Gastrocnemius medialis (tissue), 4 donors: Measurements from ENCODE around the gene SRM. TPM values are rescaled to one million over a fixed set of nuclear protein-coding genes. Genes with fewer than 3 reads are reported as not detected.
"Not testable (repeated sequence)": the region's sequence is repeated elsewhere in the genome, so short reads cannot be mapped to it uniquely, and the experiment has no call there.

ENCODE experiments used
- ATAC-seq, 2 donors: fragments of 150-250 bp; one replicate each; pipeline ENCODE4 v1.9.1; 2016
- DNase-seq, 2 donors: peaks; one replicate each; pipeline ENCODE4 v3.0.0-alpha.2; 2019
- H3K27ac ChIP-seq, 4 donors: fragments of 200-600 bp; sonication (generic); 1 replicate in 1 of 4; 2 replicates in 3 of 4; pipeline ENCODE4 v1.5.1; 2016 to 2018; ENCODE audit warnings: mild to moderate bottlenecking in 2 of 4, moderate library complexity in 1 of 4
- H3K27me3 ChIP-seq, 3 donors: fragments of 200-600 bp; sonication (generic) in 2 of 3; 1 replicate in 1 of 3; 2 replicates in 2 of 3; pipeline versions ENCODE4 v1.5.1 to v1.6.0; 2016 to 2019; ENCODE audit warnings: mild to moderate bottlenecking in 1 of 3, moderate library complexity in 1 of 3
- H3K36me3 ChIP-seq, 2 donors: fragments of 200-600 bp; sonication (generic) in 1 of 2; one replicate each; pipeline ENCODE4 v1.5.1; 2017 to 2018
- H3K4me1 ChIP-seq, 2 donors: fragments of 200-600 bp; sonication (generic) in 1 of 2; one replicate each; pipeline ENCODE4 v1.5.1; 2016 to 2017; ENCODE audit warnings: mild to moderate bottlenecking in 2 of 2
- H3K4me3 ChIP-seq, 4 donors: fragments of 200-600 bp; sonication (generic) in 3 of 4; 1 replicate in 1 of 4; 2 replicates in 3 of 4; pipeline ENCODE4 v1.5.1; 2016 to 2019; ENCODE audit warnings: mild to moderate bottlenecking in 2 of 4
- H3K9me3 ChIP-seq, 3 donors: fragments of 200-600 bp; sonication (generic) in 2 of 3; 1 replicate in 1 of 3; 2 replicates in 2 of 3; pipeline ENCODE4 v1.5.1; 2016 to 2019
- POLR2A ChIP-seq, 2 donors: fragments of 450-650 bp; IDR thresholded peaks; one replicate each; pipeline ENCODE4 v1.6.1; 2017; ENCODE audit warnings: antibody characterized with exemption in 2 of 2, mild to moderate bottlenecking in 2 of 2, moderate library complexity in 2 of 2
- in situ Hi-C, 4 donors: fragments of 200-750 bp; cut with MboI; loops; one replicate each; pipeline versions ENCODE4 v1.15.0 to v1.8.0; 2017; ENCODE audit warnings: low sequenced_read_pairs in 4 of 4
- intact Hi-C: fragments of 100-400 bp; cut with DNase I; formaldehyde crosslinking; loops from one replicate; pipeline ENCODE4 v1.15.1; 2023; ENCODE audit warnings: low total_unique reads
- total RNA-seq, 4 donors: library from RNA; depleted of rRNA; stranded (reverse); fragments of >200 nt; gene quantifications; one replicate each; pipeline versions ENCODE4 v1.1.0 to v1.2.3, GENCODE V29; 2016
- TF ChIP-seq, protein P1 (sequence below), 5 experiments: fragments of 450-650 bp in 3 of 5; fragments of 200-600 bp in 2 of 5; sonication (generic) in 2 of 5; IDR thresholded peaks in 4 of 5; conservative IDR thresholded peaks in 1 of 5; 1 replicate in 4 of 5; 2 replicates in 1 of 5; pipeline ENCODE4 v1.5.1; 2016 to 2019; ENCODE audit warnings: antibody characterized with exemption in 5 of 5, mild to moderate bottlenecking in 3 of 5, moderate library complexity in 3 of 5

SRM gene
- total RNA-seq, 4 donors from 2014 or later, result 32.1 to 80.3 (median 48.3) TPM

DNA sequence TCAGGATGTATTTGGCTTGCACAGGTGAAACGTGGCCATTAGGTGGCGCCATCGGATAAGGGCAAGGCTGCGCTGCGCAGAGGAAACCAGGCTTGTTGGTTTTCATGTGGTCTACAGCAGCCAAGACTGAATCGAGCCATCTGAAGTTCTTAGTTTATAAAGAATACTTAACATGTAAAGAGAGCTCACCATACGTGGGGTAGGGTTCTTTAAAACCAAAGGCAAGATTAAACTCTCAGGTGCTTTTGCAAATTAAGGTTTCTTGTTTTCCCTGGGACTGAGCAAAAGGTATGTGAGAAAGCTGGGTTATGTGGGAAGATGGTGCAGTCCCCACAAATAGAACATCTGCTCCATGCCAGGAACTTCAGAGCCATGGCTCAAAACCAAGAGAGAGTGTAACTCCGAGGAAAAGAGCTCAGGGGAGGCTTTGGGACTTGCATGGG is 22.1 kb downstream of the SRM start:
- H3K4me1 ChIP-seq, result peaks cover 8 to 10% of the 10 kb centered on the region in 2 donors
- no peak for TF ChIP-seq POLR2A (IDR thresholded peaks at IDR 0.05)
- TF ChIP-seq, protein P1, sequence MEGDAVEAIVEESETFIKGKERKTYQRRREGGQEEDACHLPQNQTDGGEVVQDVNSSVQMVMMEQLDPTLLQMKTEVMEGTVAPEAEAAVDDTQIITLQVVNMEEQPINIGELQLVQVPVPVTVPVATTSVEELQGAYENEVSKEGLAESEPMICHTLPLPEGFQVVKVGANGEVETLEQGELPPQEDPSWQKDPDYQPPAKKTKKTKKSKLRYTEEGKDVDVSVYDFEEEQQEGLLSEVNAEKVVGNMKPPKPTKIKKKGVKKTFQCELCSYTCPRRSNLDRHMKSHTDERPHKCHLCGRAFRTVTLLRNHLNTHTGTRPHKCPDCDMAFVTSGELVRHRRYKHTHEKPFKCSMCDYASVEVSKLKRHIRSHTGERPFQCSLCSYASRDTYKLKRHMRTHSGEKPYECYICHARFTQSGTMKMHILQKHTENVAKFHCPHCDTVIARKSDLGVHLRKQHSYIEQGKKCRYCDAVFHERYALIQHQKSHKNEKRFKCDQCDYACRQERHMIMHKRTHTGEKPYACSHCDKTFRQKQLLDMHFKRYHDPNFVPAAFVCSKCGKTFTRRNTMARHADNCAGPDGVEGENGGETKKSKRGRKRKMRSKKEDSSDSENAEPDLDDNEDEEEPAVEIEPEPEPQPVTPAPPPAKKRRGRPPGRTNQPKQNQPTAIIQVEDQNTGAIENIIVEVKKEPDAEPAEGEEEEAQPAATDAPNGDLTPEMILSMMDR (IDR thresholded peaks at IDR 0.05 in 4 of 5, conservative IDR thresholded peaks at IDR 0.05 in 1 of 5), result peak; percentile 86 to 98 (median 94)
- in situ Hi-C loops, result loop anchor here (5.0 to 25.0 kb wide), 3 partner anchors 600 to 607 kb away; no protein-coding TSS in a partner anchor
- no peaks in the 10 kb centered on the region for H3K9me3 ChIP-seq
- intact Hi-C loops, result loop anchor here (1.0 to 2.0 kb wide), 3 partner anchors 23 to 605 kb away; partner anchors contain the start of genes EXOSC10 and SRM
- H3K36me3 ChIP-seq, result no peaks in the 10 kb centered on the region
- ATAC-seq (peak; percentile 93), DNase-seq (peak; percentile 71 to 80)
- H3K27ac ChIP-seq, result peak overlapping the region in 2 of 4 donors; percentile 30 to 56
- no peaks in the 10 kb centered on the region for H3K27me3 ChIP-seq
- peak overlapping the region in 1 of 4 donors; percentile 31 for H3K4me3 ChIP-seq

GRCh38 chr1:11037019-11037739 is 22.6 kb downstream of the SRM start:
- ATAC-seq, H3K36me3 ChIP-seq: not testable (repeated sequence)
- in situ Hi-C loops, result loop anchor here (5.0 to 25.0 kb wide), 3 partner anchors 600 to 608 kb away; no protein-coding TSS in a partner anchor

DNA sequence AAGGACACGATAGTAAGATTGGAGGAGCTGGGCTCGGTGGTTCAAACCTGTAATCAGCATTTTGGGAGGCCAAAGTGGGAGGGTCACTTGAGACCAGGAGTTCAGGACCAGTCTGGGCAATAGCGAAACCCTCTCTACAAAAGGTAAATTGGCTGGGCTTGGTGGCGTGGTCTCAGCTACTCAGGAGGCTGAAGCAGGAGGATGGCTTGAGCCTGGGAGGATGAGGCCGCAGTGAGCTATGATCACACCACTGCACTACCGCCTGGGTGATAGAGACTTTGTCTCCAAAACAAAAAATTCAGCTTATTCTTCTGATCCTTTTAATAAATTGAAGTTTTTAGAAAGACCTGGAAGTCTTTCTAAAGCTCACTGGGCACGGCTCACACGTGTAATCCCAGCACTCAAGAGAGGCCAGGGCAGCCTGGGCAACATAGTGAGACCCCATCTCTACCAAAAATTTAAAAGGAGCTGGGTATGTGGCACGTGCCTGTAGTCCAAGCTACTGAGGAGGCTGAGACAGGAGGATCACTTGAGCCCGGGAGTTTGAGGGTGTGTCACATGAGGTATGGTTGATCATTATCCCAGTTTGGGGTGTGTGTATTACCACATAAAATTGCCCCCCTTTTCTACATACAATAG is 28.1 kb downstream of the SRM start:
- ATAC-seq, result peak in 1 of 2 donors; percentile 32
- H3K36me3 ChIP-seq, result peaks cover 0 to 20% of the 10 kb centered on the region in 2 donors
- H3K27ac ChIP-seq, result no peak overlapping the region
- in situ Hi-C loops (loop anchor here in 3 of 4 donors (10.0 to 25.0 kb wide), 2 partner anchors 606 to 613 kb away; no protein-coding TSS in a partner anchor), intact Hi-C loops (no loop called here)
- TF ChIP-seq POLR2A (IDR thresholded peaks at IDR 0.05), result no peak
- TF ChIP-seq, protein P1 (IDR thresholded peaks at IDR 0.05 in 4 of 5, conservative IDR thresholded peaks at IDR 0.05 in 1 of 5), result no peak
- no peak overlapping the region for H3K4me3 ChIP-seq
- H3K4me1 ChIP-seq, result no peaks in the 10 kb centered on the region
- DNase-seq, result no peak
- no peaks in the 10 kb centered on the region for H3K9me3 ChIP-seq
- no peaks in the 10 kb centered on the region for H3K27me3 ChIP-seq

More at GRCh38 chr1:11037019-11037739, 22.6 kb downstream of the SRM start:
- not testable (repeated sequence) for DNase-seq, H3K27me3 ChIP-seq, H3K9me3 ChIP-seq, H3K4me3 ChIP-seq, H3K27ac ChIP-seq
- intact Hi-C loops, result loop anchor here (1.0 kb wide), 1 partner anchor 605 kb away; no protein-coding TSS in a partner anchor
- peaks cover 8 to 10% of the 10 kb centered on the region in 2 donors for H3K4me1 ChIP-seq

- TF ChIP-seq, protein P1 (IDR thresholded peaks at IDR 0.05 in 4 of 5, conservative IDR thresholded peaks at IDR 0.05 in 1 of 5), result no peak
- no peak for TF ChIP-seq POLR2A (IDR thresholded peaks at IDR 0.05)
- intact Hi-C loops, result no loop called here
- H3K27me3 ChIP-seq, result no peaks in the 10 kb centered on the region
- DNase-seq (no peak), ATAC-seq (no peak)
- H3K4me3 ChIP-seq, result no peak overlapping the region
- in situ Hi-C loops, result loop anchor here in 3 of 4 donors (10.0 to 25.0 kb wide), 2 partner anchors 606 to 614 kb away; no protein-coding TSS in a partner anchor
- H3K27ac ChIP-seq, result no peak overlapping the region
- H3K36me3 ChIP-seq, result peaks cover 0 to 28% of the 10 kb centered on the region in 2 donors
- no peaks in the 10 kb centered on the region for H3K4me1 ChIP-seq
- H3K9me3 ChIP-seq, result no peaks in the 10 kb centered on the region
Observed at GRCh38 chr1:11030865-11031264, 29.0 kb downstream of the SRM start.

GRCh38 chr1:11028018-11028417 is 31.8 kb downstream of the SRM start:
- DNase-seq, result no peak
- Histone ChIP-seq H3K4me3 (no peak overlapping the region), H3K4me1 (no peaks in the 10 kb centered on the region), H3K36me3 (peaks cover 0 to 55% of the 10 kb centered on the region in 2 donors), H3K9me3 (no peaks in the 10 kb centered on the region), H3K27me3 (no peaks in the 10 kb centered on the region), H3K27ac (no peak overlapping the region)
- ATAC-seq, result no peak
- in situ Hi-C loops (loop anchor here in 1 of 4 donors (25.0 kb wide), 1 partner anchor 609 kb away; no protein-coding TSS in a partner anchor), intact Hi-C loops (no loop called here)
- no peak for TF ChIP-seq POLR2A (IDR thresholded peaks at IDR 0.05)
- TF ChIP-seq, protein P1 (IDR thresholded peaks at IDR 0.05 in 4 of 5, conservative IDR thresholded peaks at IDR 0.05 in 1 of 5), result no peak
